OCI-LY3 (cell line): Measurements from ENCODE around the gene OTOR.

Source experiments
- H2AFZ ChIP-seq: fragments of 200-600, 300-600 bp; shearing (Covaris generic); 2 replicates; pipeline ENCODE4 v1.6.0; 2014; ENCODE audit warnings: antibody characterized with exemption, low read depth, low read length
- H3K27ac ChIP-seq: fragments of 200-600, 300-600 bp; sonication (generic); 2 replicates; pipeline ENCODE4 v1.5.1; 2014; ENCODE audit warnings: mild to moderate bottlenecking, low read length, moderate library complexity, mixed read lengths
- H3K27me3 ChIP-seq: fragments of 200-600, 300-600 bp; sonication (generic); 2 replicates; pipeline ENCODE4 v1.6.1; 2014; ENCODE audit warnings: low read depth, low read length, mixed read lengths
- H3K36me3 ChIP-seq: fragments of 200-600, 300-600 bp; sonication (generic); replicated peaks from 2 replicates; pipeline ENCODE3; 2014; ENCODE audit warnings: low read depth, low read length, mixed read lengths
- H3K4me1 ChIP-seq: fragments of 300-600, 200-600 bp; sonication (generic); 2 replicates; pipeline ENCODE4 v1.6.1; 2014; ENCODE audit warnings: low read length, mixed read lengths
- H3K4me2 ChIP-seq: fragments of 200-600, 300-600 bp; sonication (generic); 2 replicates; pipeline ENCODE4 v1.6.1; 2014; ENCODE audit warnings: low read length, mixed read lengths
- H3K4me3 ChIP-seq: fragments of 300-600, 200-600 bp; sonication (generic); 2 replicates; pipeline ENCODE4 v1.5.1; 2014; ENCODE audit warnings: antibody characterized with exemption, mild to moderate bottlenecking, low read length, moderate library complexity
- H3K79me2 ChIP-seq: fragments of 300-600, 200-600 bp; shearing (Covaris generic); 2 replicates; pipeline ENCODE4 v1.6.1; 2014; ENCODE audit warnings: mild to moderate bottlenecking, low read length, mixed read lengths
- H3K9ac ChIP-seq: fragments of 300-600, 200-600 bp; shearing (Covaris generic); 2 replicates; pipeline ENCODE4 v1.6.0; 2014; ENCODE audit warnings: mild to moderate bottlenecking, low read length, moderate library complexity
- H3K9me3 ChIP-seq: fragments of 200-600, 300-600 bp; shearing (Covaris generic); 2 replicates; pipeline ENCODE4 v1.6.1; 2014; ENCODE audit warnings: low read length, mixed read lengths; ENCODE audit not compliant: insufficient read depth
- H4K20me1 ChIP-seq: fragments of 200-600, 300-600 bp; sonication (generic); 2 replicates; pipeline ENCODE4 v1.6.1; 2016; ENCODE audit warnings: low read length, mixed read lengths; ENCODE audit not compliant: insufficient read depth
- CTCF ChIP-seq: fragments of 200-600, 300-600 bp; sonication (generic); IDR thresholded peaks from 2 replicates; pipeline ENCODE4 v1.5.1; 2014; ENCODE audit warnings: antibody characterized with exemption, low read length, low read depth
- EZH2phosphoT487 ChIP-seq: fragments of 200-600 bp; shearing (Covaris generic); IDR thresholded peaks from 2 replicates; pipeline ENCODE4 v1.6.1; 2018; ENCODE audit warnings: antibody characterized with exemption, mixed run types, low read depth

Gene OTOR

GRCh38 chr20:16711661-16712258 is 36.4 kb upstream of the OTOR start:
- Histone ChIP-seq H3K79me2 (no peaks in the 10 kb centered on the region), H3K4me1 (peaks cover 35% of the 10 kb centered on the region), H3K4me2 (no peak overlapping the region), H2AFZ (no peak overlapping the region), H3K9me3 (no peaks in the 10 kb centered on the region), H3K36me3 (no peaks in the 10 kb centered on the region), H3K27me3 (0 out of 2 replicates have a peak, but pooled peaks cover 2% of the 10 kb centered on the region), H3K4me3 (no peak overlapping the region), H3K27ac (no peak overlapping the region), H3K9ac (no peak overlapping the region), H4K20me1 (no peaks in the 10 kb centered on the region)
- TF ChIP-seq EZH2phosphoT487 (no peak), CTCF (no peak)

- no peaks in the 10 kb centered on the region for H3K9me3 ChIP-seq
- no peak overlapping the region for H3K4me3 ChIP-seq
- H3K79me2 ChIP-seq: no peaks in the 10 kb centered on the region
- H4K20me1 ChIP-seq: no peaks in the 10 kb centered on the region
- H2AFZ ChIP-seq: no peak overlapping the region
- peaks cover 32% of the 10 kb centered on the region for H3K4me1 ChIP-seq
- H3K27me3 ChIP-seq: 0 out of 2 replicates have a peak, but pooled peaks cover 2% of the 10 kb centered on the region
- no peak overlapping the region for H3K27ac ChIP-seq
- no peaks in the 10 kb centered on the region for H3K36me3 ChIP-seq
- no peak overlapping the region for H3K4me2 ChIP-seq
- TF ChIP-seq EZH2phosphoT487 (no peak), CTCF (no peak)
- no peak overlapping the region for H3K9ac ChIP-seq
Observed at GRCh38 chr20:16712511-16712947, 35.6 kb upstream of the OTOR start.

- no peaks in the 10 kb centered on the region for H3K9me3 ChIP-seq
- H3K36me3 ChIP-seq: no peaks in the 10 kb centered on the region
- H3K4me3 ChIP-seq: no peak overlapping the region
- no peak for TF ChIP-seq CTCF
- TF ChIP-seq EZH2phosphoT487: no peak
- peaks cover 26% of the 10 kb centered on the region for H3K4me1 ChIP-seq
- H3K9ac ChIP-seq: no peak overlapping the region
- no peaks in the 10 kb centered on the region for H4K20me1 ChIP-seq
- no peak overlapping the region for H3K27ac ChIP-seq
- no peaks in the 10 kb centered on the region for H3K79me2 ChIP-seq
- no peak overlapping the region for H3K4me2 ChIP-seq
- no peak overlapping the region for H2AFZ ChIP-seq
- 0 out of 2 replicates have a peak, but pooled peaks cover 2% of the 10 kb centered on the region for H3K27me3 ChIP-seq
Observed at GRCh38 chr20:16713066-16713465, 35.1 kb upstream of the OTOR start.

GRCh38 chr20:16714242-16714641 is 33.9 kb upstream of the OTOR start:
- no peak overlapping the region for H3K9ac ChIP-seq
- no peak overlapping the region for H2AFZ ChIP-seq
- no peaks in the 10 kb centered on the region for H3K79me2 ChIP-seq
- no peaks in the 10 kb centered on the region for H3K9me3 ChIP-seq
- no peak overlapping the region for H3K4me2 ChIP-seq
- 0 out of 2 replicates have a peak, but pooled peaks cover 2% of the 10 kb centered on the region for H3K27me3 ChIP-seq
- H3K4me3 ChIP-seq: no peak overlapping the region
- H3K27ac ChIP-seq: no peak overlapping the region
- TF ChIP-seq CTCF: no peak
- no peak for TF ChIP-seq EZH2phosphoT487
- no peaks in the 10 kb centered on the region for H4K20me1 ChIP-seq
- no peaks in the 10 kb centered on the region for H3K36me3 ChIP-seq
- H3K4me1 ChIP-seq: peaks cover 15% of the 10 kb centered on the region
